GM21619 (cell line): ENCODE results near the gene TMEM94.

ENCODE experiments used
- ATAC-seq: cut with Tn5 transposase; IDR thresholded peaks from one replicate; pipeline ENCODE4 v1.9.1; 2021; ENCODE audit not compliant: unreplicated experiment

TMEM94 gene

DNA sequence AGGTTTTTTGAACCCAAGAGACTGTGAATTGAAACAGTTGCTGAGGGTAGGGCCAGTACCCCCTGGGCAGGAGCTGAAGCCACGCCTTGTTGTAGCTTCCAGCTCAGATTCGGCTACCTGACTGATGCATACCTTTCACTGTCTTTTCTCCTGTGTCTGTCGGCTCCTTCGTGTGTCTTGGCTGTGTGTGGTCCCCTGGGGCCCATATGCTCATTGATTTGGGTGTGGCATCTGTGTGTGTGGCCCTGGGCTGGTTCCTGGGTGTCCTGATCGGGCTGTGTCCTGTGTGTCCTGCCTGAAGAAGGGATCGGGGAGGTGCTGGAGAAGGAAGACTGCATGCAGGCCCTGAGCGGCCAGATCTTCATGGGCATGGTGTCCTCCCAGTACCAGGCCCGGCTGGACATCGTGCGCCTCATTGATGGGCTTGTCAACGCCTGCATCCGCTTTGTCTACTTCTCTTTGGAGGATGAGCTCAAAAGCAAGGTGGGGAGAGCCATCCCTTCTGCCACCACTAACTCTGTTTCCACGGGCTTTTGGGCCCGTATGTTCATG is 38.0 kb downstream of the TMEM94 start:
- ATAC-seq: no peak

DNA sequence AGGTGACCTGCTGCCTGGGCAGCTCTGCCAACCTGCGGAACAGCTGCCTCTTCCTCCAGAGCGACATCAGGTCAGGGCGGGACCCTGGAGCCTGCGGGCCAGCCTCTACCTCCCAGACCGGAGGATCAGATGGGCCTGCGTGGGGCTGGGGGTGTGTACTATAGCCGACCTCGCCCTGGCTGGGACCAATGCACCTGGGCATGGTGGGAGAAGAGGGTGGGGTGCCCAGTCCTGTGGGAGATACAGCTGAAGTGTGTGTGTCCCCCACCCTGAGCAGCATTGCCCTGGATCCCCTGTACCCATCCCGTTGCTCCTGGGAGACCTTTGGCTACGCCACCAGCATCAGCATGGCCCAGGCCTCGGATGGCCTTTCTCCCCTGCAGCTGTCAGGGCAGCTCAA is 39.6 kb downstream of the TMEM94 start:
- no peak for ATAC-seq

- ATAC-seq: no peak
Measured at GRCh38 chr17:75498039-75498725, 41.7 kb downstream of the TMEM94 start.

DNA sequence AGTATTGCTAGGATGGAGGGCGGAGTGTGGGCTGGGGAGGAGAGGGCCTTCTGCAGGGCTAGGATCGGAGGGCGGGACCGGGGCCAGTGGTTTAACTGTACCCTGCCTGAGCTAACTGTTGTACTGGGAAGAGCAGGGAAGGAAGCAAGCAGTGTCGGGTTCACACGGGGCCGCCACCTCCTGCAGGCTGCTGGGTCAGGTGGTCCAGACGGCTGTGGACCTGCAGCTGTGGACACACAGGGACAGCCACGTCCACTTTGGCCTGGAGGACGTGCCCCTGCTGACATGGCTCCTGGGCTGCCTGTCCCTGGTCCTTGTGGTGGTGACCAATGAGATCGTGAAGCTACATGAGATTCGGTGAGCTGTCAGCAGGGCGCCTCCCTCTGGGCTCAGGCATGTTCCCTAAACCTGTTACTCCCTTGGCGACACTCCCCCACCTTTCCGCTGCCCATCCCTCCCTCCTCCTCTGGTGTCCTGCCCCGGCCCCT is 42.3 kb downstream of the TMEM94 start:
- no peak for ATAC-seq

- no peak for ATAC-seq
Measured at GRCh38 chr17:75499313-75500022, 43.0 kb downstream of the TMEM94 start.

DNA sequence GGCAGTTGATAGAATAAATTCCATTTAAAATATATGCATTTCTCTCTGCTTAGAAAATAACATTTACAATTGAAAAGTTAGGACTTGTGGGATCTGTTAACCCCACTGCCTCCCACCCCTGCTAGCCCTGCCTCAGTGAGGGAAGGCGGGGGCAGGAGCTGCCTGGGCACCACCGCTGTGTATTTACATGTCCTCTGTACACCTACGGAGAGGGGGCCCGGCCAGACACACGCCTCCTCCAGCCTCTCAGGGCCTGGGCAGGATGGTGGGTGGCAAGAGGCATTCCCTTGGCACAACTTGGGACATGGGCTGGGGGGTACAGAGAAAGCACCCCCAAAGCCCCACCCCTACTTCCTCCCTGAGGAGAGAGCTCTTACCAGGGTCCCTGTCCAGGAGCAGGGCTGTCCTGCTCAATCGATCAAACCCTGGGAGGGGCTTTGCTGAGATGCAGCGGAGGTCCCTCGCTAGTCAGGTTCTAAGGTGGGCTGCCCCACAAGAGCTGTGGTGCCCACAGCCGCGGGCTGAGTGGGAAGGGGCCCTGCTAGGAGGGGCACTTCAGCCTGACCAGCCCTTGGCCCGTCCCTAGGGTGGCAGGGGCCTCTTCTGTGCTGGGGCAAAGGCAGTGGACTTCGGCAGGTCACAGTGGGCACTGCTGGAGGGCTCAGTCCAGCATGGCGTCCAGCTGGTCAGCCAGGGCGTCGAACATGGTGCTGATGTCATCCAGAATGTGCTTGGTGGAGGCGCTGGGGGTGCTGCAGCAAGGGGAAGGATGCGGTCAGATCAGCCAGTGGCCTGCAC is 44.2 kb downstream of the TMEM94 start:
- ATAC-seq: no peak

DNA sequence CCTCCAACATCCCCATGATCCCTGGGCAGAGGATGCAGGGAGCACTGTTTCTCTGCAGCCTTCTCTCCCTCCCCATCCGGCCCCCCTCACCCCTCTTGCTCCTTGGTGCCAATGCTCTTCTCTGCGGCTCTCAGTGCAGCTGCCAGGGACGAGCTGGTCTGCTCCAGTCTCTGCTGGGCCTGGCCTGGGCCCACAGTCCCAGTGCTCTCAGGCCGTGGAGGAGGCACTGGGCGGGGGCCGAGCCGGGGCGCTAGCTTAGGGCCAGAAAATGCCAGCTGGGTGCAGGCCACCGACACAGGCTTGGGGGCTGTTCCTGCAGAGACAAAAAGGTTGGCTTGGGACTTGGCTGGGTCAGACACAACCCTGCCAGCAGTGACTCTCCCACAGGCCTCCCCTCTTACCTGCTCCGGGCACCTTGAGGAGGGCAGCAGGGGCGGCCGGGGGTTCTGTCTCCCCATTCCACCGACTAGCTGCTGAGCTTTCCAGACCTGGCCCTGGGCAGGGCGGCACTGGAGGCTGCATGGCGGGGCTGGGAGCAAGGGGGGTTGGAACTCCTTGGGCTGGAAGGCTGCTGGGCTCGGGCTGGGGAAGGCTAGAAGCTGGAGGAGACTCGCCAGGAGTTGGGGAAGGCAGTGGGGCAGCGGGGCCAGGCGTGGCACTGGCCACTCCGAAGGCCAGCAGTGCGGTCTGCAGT is 45.1 kb downstream of the TMEM94 start:
- ATAC-seq: no peak

- ATAC-seq: no peak
Measured at GRCh38 chr17:75502072-75502720, 45.8 kb downstream of the TMEM94 start.

DNA sequence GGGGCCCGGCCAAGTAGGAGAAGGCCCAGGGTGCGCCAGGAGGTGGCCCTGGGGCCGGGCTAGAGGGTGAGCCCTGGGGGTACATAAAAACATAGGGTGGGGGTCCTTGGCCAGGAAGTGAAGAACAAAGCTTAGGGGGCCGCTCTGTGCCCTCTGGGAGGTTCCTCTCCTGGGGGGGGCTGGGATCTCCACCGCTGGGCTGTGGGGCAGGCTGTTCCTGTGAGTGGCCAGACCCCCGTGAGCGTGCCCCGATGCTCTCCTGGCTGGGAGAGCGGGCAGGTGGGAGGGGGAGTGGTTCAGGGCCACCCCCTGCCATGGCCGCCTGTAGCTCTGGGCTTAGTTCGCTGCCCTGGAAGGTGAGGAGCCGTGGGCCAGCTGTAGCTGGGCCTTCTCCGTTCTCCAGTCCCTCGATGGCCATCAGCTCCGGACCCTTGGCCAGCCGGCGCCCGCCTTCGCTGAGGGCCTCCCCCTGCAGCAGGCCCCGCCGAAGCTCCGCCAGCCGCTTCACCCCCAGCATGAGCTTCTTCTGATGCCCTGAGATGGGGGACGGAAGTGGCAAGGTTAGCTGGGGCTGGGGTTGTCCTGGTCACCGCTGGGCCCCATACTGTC is 46.4 kb downstream of the TMEM94 start:
- ATAC-seq: no peak

GRCh38 chr17:75503337-75503950 is 47.0 kb downstream of the TMEM94 start:
- ATAC-seq: no peak

GRCh38 chr17:75503976-75504346 is 47.5 kb downstream of the TMEM94 start:
- ATAC-seq: no peak

DNA sequence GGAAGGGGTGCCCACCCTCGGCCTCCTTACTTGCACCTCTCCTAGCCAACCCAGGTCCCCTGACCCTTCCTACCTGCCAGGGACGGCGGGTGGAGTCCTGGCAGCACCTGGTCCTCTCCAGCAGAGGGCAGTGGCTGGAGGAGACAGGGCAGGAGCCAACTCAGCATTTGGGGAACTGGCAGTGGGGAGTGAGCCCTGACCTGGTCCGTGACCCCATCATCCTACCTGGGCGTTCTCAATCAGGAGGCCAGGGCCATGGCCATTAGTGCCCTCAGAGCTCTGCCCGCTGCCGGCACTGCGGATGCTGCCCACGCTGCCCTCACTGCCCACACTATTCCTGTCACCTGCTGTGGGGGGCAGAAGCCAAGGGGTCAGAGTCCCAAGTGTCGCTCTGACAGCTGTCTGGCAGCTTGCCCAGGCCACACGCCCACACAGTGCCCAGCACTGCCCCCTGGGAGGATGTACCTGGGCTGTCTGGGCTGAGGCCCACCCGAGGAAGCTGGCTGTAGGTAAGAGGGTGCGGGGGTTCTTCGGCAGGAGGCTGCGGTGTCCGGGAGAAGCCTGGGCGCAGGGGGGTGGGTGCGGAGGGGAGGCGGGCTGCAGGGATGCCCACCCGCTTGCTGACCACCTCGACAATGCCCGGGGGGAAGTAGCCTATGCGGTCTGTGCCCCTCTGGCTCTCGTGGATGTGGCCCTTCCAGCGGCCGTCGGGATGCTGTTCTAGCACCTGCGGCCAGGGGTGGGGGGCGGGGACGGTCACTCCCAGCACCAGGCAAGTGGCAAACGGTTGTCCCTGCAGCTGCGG is 48.1 kb downstream of the TMEM94 start:
- no peak for ATAC-seq

- ATAC-seq: no peak
Measured at GRCh38 chr17:75505152-75505409, 48.6 kb downstream of the TMEM94 start.

DNA sequence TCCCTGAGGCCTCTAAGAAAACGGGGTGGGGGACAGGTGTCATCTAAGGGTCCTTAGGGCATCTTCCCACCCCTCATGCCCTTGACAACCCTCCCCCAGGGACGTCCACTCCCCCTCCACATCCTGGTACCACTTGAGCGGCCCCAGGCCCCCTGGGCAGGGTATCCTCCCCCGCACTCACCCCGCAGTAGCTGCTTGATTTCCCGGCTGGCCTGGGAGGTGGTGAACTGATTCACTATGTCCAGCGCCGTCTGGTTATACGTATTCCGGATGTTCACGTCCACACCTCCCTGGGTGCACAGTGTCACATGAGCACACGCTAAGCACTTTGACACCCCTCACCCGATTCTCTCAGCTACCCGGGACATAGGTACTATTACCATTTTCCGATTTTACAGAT is 49.2 kb downstream of the TMEM94 start:
- ATAC-seq: no peak

DNA sequence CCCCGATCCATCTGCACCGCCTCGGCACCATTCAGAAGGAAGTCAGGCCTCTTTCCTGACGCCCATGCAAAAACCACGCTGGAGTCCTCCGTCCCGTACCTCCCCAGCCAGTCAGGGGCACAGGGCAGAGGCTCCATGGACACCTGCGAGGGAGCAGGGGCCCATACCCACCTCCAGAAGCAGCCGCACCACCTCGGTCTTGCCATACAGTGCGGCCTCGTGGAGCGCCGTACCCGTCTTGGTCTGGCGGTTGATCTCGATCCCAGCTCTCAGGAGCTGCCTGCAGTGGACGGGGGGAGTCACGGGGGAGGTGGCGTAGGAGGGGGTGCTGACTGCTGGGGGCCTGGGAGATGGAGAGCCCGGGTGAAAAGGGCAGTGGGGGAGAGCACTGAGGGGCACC is 49.7 kb downstream of the TMEM94 start:
- no peak for ATAC-seq

- no peak for ATAC-seq
Measured at GRCh38 chr17:75506888-75507287, 50.5 kb downstream of the TMEM94 start.

GRCh38 chr17:75507733-75508719 is 51.6 kb downstream of the TMEM94 start:
- no peak for ATAC-seq

DNA sequence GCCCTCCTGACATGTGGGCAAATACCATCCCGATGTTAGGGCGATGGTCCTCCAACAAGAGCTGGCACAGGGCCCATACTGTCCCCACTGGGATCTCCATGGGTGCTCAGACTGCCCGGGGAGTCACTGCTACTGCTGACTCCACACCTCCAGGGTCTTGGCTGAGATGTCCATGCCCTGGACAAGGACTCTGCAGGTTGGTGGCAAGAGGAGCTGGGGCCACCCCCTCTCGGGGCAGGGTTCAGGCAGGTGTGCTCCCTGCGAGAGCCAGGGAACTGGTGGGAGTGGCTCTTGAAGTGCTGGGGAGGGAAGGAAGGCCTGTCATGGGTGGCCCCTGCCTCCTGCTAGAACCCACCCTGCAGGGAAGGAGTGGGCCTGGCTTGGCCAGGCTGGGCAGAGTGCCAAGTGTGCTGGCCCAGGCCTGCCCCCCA is 52.5 kb downstream of the TMEM94 start:
- no peak for ATAC-seq
